Measurements from ENCODE around the gene CCNG1.
A peak's percentile ranks its signal among the peaks of the same experiment; 100 is the strongest.
"Not testable (repeated sequence)": the region's sequence is repeated elsewhere in the genome, so short reads cannot be mapped to it uniquely, and the experiment has no call there.

The CCNG1 gene

GRCh38 chr5:163404364-163405173 lies 32.8 kb upstream of the CCNG1 start:
- TF ChIP-seq CTCF (IDR thresholded peaks at IDR 0.05; ENCODE audit: insufficient read depth, missing control alignments), result no peak
- DNase-seq (ENCODE audit: insufficient read length, low spot score), result no peak
- FAIRE-seq, result peak; percentile 41

GRCh38 chr5:163407034-163407655 lies 30.2 kb upstream of the CCNG1 start:
- no peak for TF ChIP-seq CTCF (IDR thresholded peaks at IDR 0.05; ENCODE audit: insufficient read depth, missing control alignments)
- DNase-seq (ENCODE audit: insufficient read length, low spot score) (no peak), FAIRE-seq (no peak)

- DNase-seq (ENCODE audit: insufficient read length, low spot score) (no peak), FAIRE-seq (peak; percentile 35)
- peak; percentile 85 for TF ChIP-seq CTCF (IDR thresholded peaks at IDR 0.05; ENCODE audit: insufficient read depth, missing control alignments)
Measured at GRCh38 chr5:163408311-163408923, 29.0 kb upstream of the CCNG1 start.

- FAIRE-seq, result no peak
- TF ChIP-seq CTCF (IDR thresholded peaks at IDR 0.05; ENCODE audit: insufficient read depth, missing control alignments), result no peak
- no peak for DNase-seq (ENCODE audit: insufficient read length, low spot score)
Measured at GRCh38 chr5:163409384-163409783, 28.0 kb upstream of the CCNG1 start.

GRCh38 chr5:163410505-163410904 lies 26.9 kb upstream of the CCNG1 start:
- FAIRE-seq (no peak), DNase-seq (ENCODE audit: insufficient read length, low spot score) (no peak)
- no peak for TF ChIP-seq CTCF (IDR thresholded peaks at IDR 0.05; ENCODE audit: insufficient read depth, missing control alignments)

- DNase-seq (ENCODE audit: insufficient read length, low spot score); FAIRE-seq: not testable (repeated sequence)
Measured at GRCh38 chr5:163415673-163416072, 21.7 kb upstream of the CCNG1 start.

GRCh38 chr5:163424836-163425235 lies 12.6 kb upstream of the CCNG1 start:
- FAIRE-seq (no peak), DNase-seq (ENCODE audit: insufficient read length, low spot score) (no peak)
- TF ChIP-seq CTCF (IDR thresholded peaks at IDR 0.05; ENCODE audit: insufficient read depth, missing control alignments), result no peak

- not testable (repeated sequence) for FAIRE-seq; DNase-seq (ENCODE audit: insufficient read length, low spot score)
Measured at GRCh38 chr5:163426128-163426527, 11.3 kb upstream of the CCNG1 start.

Data from D721Med (cell line).